Ovary (tissue), 3 donors: ENCODE data around the gene KCND2.
"Not testable (repeated sequence)": the region's sequence is repeated elsewhere in the genome, so short reads cannot be mapped to it uniquely, and the experiment has no call there.

Experiments
- EP300 ChIP-seq: sonication (generic); formaldehyde crosslinking; IDR thresholded peaks from one replicate; pipeline ENCODE4 v1.6.1; 2017; ENCODE audit warnings: antibody characterized with exemption
- POLR2A ChIP-seq: fragments of 450-650 bp; IDR thresholded peaks from one replicate; pipeline ENCODE4 v1.6.1; 2017; ENCODE audit warnings: antibody characterized with exemption, mild to moderate bottlenecking, moderate library complexity
- TF ChIP-seq, protein P1 (sequence below), 3 donors: fragments of 450-650 bp in 2 of 3; fragments of 200-600 bp in 1 of 3; IDR thresholded peaks; one replicate each; pipeline versions ENCODE4 v1.5.1 to v1.8.0; 2016 to 2022; ENCODE audit warnings: antibody characterized with exemption in 3 of 3, mild to moderate bottlenecking in 1 of 3
- donor health status: DM: no; HTN: no; CAD: no.

DNA sequence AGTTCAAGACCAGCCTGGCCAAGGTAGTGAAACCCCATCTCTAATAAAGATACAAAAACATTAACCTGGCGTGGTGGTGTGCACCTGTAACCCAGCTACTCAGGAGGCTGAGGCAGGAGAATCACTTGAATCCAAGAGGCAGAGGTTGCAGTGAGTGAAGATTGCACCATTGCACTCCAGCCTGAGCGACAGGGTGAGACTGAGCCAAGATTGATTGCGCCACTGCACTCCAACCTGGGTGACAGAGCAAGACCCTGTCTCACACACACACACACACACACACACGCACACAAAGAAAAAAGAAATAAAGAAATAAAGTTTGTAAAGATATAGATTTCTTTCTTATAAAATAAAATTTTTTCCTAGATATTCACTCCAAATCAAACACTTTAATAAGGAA, 305.7 kb downstream of the KCND2 start:
- TF ChIP-seq, protein P1, sequence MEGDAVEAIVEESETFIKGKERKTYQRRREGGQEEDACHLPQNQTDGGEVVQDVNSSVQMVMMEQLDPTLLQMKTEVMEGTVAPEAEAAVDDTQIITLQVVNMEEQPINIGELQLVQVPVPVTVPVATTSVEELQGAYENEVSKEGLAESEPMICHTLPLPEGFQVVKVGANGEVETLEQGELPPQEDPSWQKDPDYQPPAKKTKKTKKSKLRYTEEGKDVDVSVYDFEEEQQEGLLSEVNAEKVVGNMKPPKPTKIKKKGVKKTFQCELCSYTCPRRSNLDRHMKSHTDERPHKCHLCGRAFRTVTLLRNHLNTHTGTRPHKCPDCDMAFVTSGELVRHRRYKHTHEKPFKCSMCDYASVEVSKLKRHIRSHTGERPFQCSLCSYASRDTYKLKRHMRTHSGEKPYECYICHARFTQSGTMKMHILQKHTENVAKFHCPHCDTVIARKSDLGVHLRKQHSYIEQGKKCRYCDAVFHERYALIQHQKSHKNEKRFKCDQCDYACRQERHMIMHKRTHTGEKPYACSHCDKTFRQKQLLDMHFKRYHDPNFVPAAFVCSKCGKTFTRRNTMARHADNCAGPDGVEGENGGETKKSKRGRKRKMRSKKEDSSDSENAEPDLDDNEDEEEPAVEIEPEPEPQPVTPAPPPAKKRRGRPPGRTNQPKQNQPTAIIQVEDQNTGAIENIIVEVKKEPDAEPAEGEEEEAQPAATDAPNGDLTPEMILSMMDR (IDR thresholded peaks at IDR 0.05), result not testable (repeated sequence)
- TF ChIP-seq EP300, POLR2A: not testable (repeated sequence)
